Activated T-cell treated with anti-CD3 and anti-CD28 coated beads, Interleukin-2, amount 50 U/mL, for 4 hours (primary cell): ENCODE measurements around the gene LRRC23. TPM values are rescaled to one million over a fixed set of nuclear protein-coding genes. Genes with fewer than 3 reads are reported as not detected.

Source experiments
- ATAC-seq, 2 donors: fragments of 200-7000 bp; cut with Tn5 transposase; one replicate each; pipeline ENCODE4 v1.10.0; 2021
- DNase-seq: peaks from one replicate; pipeline ENCODE4 v3.0.0-alpha.2; 2020
- H3K27me3 Mint-ChIP-seq: one replicate; pipeline ENCODE4 v1.8.0; 2021; ENCODE audit warnings: low read depth, mixed read lengths
- H3K36me3 Mint-ChIP-seq: one replicate; pipeline ENCODE4 v1.8.0; 2022; ENCODE audit warnings: mixed read lengths; ENCODE audit not compliant: insufficient read depth
- H3K4me1 Mint-ChIP-seq: one replicate; pipeline ENCODE4 v1.8.0; 2021; ENCODE audit warnings: low read depth, mixed read lengths
- H3K4me3 Mint-ChIP-seq: one replicate; pipeline ENCODE4 v1.8.0; 2021; ENCODE audit warnings: mild to moderate bottlenecking, moderate library complexity, mixed read lengths
- H3K9me3 Mint-ChIP-seq: one replicate; pipeline ENCODE4 v1.8.0; 2021; ENCODE audit warnings: mixed read lengths
- total RNA-seq, 3 donors: library from RNA; stranded (reverse); gene quantifications; one replicate each; pipeline ENCODE4 v1.2.1, GENCODE V29; 2021

The LRRC23 gene
- total RNA-seq, 3 donors from 2014 or later = 2.1 to 3.0 (median 3.0) TPM

DNA sequence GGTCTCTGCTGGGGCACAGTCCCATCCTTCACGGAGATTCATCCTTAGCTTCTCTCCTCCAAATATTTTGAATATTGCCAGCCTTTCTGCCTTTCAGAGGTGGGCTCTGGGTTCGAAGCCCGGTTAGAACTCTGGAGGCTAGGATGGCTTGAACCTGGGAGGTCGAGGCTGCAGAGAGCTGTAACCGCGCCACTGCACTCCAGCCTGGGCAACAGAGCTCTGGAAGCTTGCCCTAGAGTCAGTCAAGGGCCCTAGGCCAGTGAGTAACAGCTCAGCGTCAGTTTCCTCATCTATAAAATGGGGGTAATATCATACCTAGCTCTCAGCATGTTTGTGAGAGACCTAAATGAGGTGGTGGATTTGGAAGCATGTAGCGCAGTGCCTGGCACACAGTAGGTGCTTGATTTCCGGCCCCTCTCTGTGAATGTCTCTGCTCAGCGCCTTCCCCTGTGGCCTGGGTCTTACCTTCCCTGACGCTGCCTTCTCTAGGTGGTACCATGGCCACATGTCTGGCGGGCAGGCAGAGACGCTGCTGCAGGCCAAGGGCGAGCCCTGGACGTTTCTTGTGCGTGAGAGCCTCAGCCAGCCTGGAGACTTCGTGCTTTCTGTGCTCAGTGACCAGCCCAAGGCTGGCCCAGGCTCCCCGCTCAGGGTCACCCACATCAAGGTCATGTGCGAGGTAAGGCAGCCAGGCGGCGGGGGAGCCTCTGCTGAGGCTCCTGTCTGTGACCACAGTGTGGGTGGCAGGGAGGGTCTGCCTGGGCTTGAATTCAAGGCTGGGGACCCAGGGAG lies 49.9 kb downstream of the LRRC23 start:
- Mint-ChIP-seq H3K4me3 (peak overlapping the region; percentile 95), H3K4me1 (peaks cover 71% of the 10 kb centered on the region), H3K27me3 (no peaks in the 10 kb centered on the region), H3K36me3 (peaks cover 54% of the 10 kb centered on the region), H3K9me3 (no peaks in the 10 kb centered on the region)
- ATAC-seq = no peak
- DNase-seq = no peak

DNA sequence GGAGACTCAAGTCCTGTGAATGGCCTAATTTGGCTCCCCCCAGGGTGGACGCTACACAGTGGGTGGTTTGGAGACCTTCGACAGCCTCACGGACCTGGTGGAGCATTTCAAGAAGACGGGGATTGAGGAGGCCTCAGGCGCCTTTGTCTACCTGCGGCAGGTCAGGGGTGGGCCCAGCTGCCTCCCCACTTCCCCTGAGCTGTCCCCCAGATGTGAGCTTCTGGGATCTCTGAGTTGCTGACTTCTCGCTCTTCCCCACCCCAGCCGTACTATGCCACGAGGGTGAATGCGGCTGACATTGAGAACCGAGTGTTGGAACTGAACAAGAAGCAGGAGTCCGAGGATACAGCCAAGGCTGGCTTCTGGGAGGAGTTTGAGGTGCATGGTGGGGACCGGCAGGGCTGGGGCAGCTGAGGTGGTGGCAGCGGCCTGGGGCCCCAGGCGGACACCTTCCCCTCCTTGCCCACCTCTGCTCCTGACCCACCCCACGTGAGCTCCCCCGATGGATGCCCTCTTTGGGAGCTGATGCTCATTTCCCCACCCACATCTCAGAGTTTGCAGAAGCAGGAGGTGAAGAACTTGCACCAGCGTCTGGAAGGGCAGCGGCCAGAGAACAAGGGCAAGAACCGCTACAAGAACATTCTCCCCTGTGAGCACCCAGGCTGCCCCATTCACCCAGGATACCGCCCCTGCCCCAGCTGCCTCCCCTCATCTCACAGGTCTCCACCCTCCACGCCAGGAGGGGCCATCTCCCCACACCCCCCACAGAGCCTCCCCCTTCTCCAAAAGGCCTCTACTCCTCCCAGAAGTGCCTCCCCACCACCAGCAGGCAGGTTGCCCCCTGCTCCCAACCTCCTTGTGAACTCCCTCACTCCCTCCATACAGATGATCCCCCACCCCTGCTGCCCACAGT lies 50.7 kb downstream of the LRRC23 start:
- ATAC-seq (no peak), DNase-seq (no peak)
- H3K36me3 Mint-ChIP-seq = peaks cover 54% of the 10 kb centered on the region
- peak overlapping the region; percentile 95 for H3K4me3 Mint-ChIP-seq
- no peaks in the 10 kb centered on the region for H3K27me3 Mint-ChIP-seq
- peaks cover 71% of the 10 kb centered on the region for H3K4me1 Mint-ChIP-seq
- no peaks in the 10 kb centered on the region for H3K9me3 Mint-ChIP-seq

- Mint-ChIP-seq H3K4me1 (peaks cover 73% of the 10 kb centered on the region), H3K9me3 (no peaks in the 10 kb centered on the region), H3K4me3 (peak overlapping the region; percentile 74), H3K36me3 (peaks cover 57% of the 10 kb centered on the region), H3K27me3 (no peaks in the 10 kb centered on the region)
- no peak for ATAC-seq
- peak; percentile 32 for DNase-seq
Observed at GRCh38 chr12:6956021-6956727, 51.6 kb downstream of the LRRC23 start.

DNA sequence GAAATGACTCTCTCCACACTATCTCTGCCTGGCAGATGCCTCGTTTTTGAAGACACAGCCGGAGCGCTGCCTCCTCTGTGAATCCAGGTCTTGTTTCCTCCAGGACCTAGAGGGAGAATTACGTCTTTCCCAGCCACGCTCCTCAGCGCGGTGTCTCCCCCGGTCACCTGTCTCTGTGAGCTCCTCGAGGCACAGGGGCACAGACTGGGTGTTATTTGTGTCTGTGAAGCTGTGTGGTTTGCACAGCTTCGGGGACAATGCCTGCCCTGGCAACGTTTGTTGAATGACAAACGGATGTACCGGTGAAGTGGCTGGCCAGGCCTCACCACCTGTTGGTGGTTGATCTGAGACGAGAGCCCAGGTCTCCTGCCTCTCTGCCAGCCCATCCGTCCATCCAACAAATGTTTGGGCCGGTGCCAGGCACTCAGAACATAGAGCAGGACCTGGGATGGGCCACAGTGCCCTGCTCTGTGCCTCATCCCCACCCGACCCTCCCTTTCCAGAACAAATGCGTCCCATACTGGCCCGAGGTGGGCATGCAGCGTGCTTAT lies 52.6 kb downstream of the LRRC23 start:
- Mint-ChIP-seq H3K36me3 (peaks cover 54% of the 10 kb centered on the region), H3K4me3 (peak overlapping the region; percentile 91), H3K9me3 (no peaks in the 10 kb centered on the region), H3K4me1 (peaks cover 83% of the 10 kb centered on the region), H3K27me3 (no peaks in the 10 kb centered on the region)
- DNase-seq (peak; percentile 20), ATAC-seq (no peak)

- H3K4me3 Mint-ChIP-seq = peak overlapping the region; percentile 91
- peaks cover 48% of the 10 kb centered on the region for H3K36me3 Mint-ChIP-seq
- peak; percentile 18 for DNase-seq
Observed at GRCh38 chr12:6957741-6958608, 53.4 kb downstream of the LRRC23 start.

GRCh38 chr12:6958609-6959057 lies 54.0 kb downstream of the LRRC23 start:
- Mint-ChIP-seq H3K36me3 (peaks cover 43% of the 10 kb centered on the region), H3K4me1 (peaks cover 86% of the 10 kb centered on the region), H3K9me3 (no peaks in the 10 kb centered on the region), H3K27me3 (no peaks in the 10 kb centered on the region), H3K4me3 (peak overlapping the region; percentile 91)
- ATAC-seq (no peak), DNase-seq (no peak)

More at GRCh38 chr12:6957741-6958608, 53.4 kb downstream of the LRRC23 start:
- Mint-ChIP-seq H3K9me3 (no peaks in the 10 kb centered on the region), H3K27me3 (no peaks in the 10 kb centered on the region), H3K4me1 (peaks cover 86% of the 10 kb centered on the region)
- ATAC-seq = no peak

DNA sequence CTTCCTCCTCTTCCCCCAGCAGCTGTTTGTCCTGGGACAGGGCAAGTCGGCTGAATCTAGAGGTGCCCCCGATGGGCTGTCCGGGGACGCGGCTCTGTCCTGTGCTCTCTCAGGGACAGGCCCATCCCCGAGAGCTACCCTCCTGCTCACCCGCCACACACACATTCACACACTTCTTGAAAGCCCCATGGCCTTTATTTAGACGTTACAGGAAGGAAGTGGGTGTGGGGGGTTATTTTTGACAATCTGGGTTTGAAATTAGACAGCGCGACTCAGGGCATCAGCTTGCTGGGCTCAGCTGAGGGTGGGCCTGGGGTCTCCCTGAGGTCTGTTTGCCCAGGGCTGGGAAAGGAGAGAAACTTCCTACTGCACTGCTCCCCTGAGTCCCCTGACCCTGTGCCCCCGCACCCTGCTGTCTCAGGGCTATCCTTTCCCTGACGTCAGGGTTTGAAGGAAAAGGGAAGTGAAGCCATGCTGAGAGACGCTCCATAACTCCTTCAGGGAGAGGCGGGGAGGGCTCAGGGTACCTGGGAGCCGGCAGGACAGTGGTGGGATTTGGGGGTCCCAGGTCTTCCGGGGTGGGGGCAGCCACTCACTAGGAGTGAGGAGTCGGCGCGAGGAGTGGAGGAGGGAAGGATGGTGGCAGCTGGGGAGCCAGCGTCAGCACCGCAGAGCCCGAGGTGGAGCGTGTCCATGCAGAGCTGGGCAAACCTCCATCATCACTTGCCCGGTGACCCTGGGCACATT lies 54.6 kb downstream of the LRRC23 start:
- Mint-ChIP-seq H3K9me3 (no peaks in the 10 kb centered on the region), H3K4me1 (peaks cover 86% of the 10 kb centered on the region), H3K4me3 (peak overlapping the region; percentile 91), H3K27me3 (no peaks in the 10 kb centered on the region), H3K36me3 (peaks cover 41% of the 10 kb centered on the region)
- DNase-seq (peak; percentile 68), ATAC-seq (peak; percentile 44 to 47)

- ATAC-seq = no peak
- H3K36me3 Mint-ChIP-seq = peaks cover 36% of the 10 kb centered on the region
- peak overlapping the region; percentile 91 for H3K4me3 Mint-ChIP-seq
- peaks cover 85% of the 10 kb centered on the region for H3K4me1 Mint-ChIP-seq
- no peak for DNase-seq
- no peaks in the 10 kb centered on the region for H3K27me3 Mint-ChIP-seq
- no peaks in the 10 kb centered on the region for H3K9me3 Mint-ChIP-seq
Observed at GRCh38 chr12:6959805-6960592, 55.4 kb downstream of the LRRC23 start.

DNA sequence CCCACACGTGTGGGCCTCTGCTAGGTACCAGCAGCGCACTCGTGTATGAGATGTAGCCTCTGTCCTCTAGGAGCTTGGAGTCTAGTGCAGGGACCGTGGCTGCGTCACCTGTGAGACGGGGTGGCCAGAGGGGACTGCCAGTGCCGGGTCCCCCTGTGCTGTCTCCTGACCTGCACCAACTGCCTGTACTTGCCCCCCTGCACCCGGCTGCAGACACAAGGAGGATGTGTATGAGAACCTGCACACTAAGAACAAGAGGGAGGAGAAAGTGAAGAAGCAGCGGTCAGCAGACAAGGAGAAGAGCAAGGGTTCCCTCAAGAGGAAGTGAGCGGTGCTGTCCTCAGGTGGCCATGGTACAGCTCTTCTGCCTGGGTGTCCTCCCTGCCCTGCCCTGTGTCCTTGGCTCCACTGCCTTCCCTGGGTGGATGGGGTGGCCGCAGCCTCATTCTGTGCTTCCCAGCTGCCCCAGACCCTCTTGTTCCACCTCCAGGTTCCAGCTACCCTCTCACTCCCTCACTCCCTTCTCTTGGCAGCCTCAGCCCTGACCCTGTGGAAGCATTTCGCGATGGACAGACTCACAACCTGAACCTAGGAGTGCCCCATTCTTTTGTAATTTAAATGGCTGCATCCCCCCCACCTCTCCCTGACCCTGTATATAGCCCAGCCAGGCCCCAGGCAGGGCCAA lies 56.1 kb downstream of the LRRC23 start:
- Mint-ChIP-seq H3K36me3 (peaks cover 40% of the 10 kb centered on the region), H3K9me3 (no peaks in the 10 kb centered on the region), H3K4me3 (peak overlapping the region; percentile 78), H3K4me1 (peaks cover 86% of the 10 kb centered on the region), H3K27me3 (no peaks in the 10 kb centered on the region)
- ATAC-seq (peak in 1 of 2 donors; percentile 2), DNase-seq (no peak)

DNA sequence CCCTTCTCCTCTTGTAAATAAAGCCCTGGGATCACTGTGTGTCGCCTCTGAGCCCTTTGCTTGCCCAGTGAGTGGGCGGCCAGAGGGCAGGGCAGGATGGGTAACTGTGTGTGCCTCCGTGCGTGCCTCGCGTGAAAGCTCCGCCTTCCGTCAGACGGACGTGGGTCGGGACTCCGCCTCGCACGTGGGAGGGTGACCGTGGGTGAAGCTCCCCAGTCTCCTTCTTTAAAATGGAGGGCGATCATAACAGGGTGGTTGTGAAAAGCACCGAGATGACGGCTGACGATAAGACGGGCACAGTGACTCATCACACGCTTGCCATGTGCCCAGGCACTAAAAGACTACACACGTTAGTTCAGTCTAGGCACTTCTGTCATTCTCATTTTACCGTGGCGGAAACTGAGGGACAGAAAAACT lies 56.7 kb downstream of the LRRC23 start:
- H3K4me1 Mint-ChIP-seq = peaks cover 85% of the 10 kb centered on the region
- peak; percentile 96 for DNase-seq
- H3K4me3 Mint-ChIP-seq = peak overlapping the region; percentile 78
- H3K9me3 Mint-ChIP-seq = no peaks in the 10 kb centered on the region
- H3K27me3 Mint-ChIP-seq = no peaks in the 10 kb centered on the region
- H3K36me3 Mint-ChIP-seq = peaks cover 38% of the 10 kb centered on the region
- ATAC-seq = peak; percentile 76 to 77

- Mint-ChIP-seq H3K36me3 (peaks cover 36% of the 10 kb centered on the region), H3K4me1 (peaks cover 82% of the 10 kb centered on the region), H3K4me3 (peak overlapping the region; percentile 78), H3K27me3 (no peaks in the 10 kb centered on the region), H3K9me3 (no peaks in the 10 kb centered on the region)
- peak; percentile 38 to 42 for ATAC-seq
- peak; percentile 36 for DNase-seq
Observed at GRCh38 chr12:6961695-6962284, 57.2 kb downstream of the LRRC23 start.
